HEK293 (cell line): ENCODE data around the gene AQP6.

Experiments
- CTCF ChIA-PET: fragments of 350-600 bp; formaldehyde crosslinking; extraction: SDS; loops from one replicate; lab custom pipeline; 2021; ENCODE audit warnings: antibody characterized with exemption; lab: Yijun Ruan, JAX
- POLR2A ChIA-PET: fragments of 300-600 bp; formaldehyde crosslinking; extraction: SDS; loops from one replicate; lab custom pipeline; 2020; ENCODE audit warnings: antibody characterized with exemption, inconsistent platforms; lab: Yijun Ruan, JAX
- H3K27ac ChIP-seq: fragments of 200-500 bp; sonication (Bioruptor generic); 2 replicates; pipeline ENCODE4 v1.5.1; 2014; ENCODE audit warnings: low read depth, low read length, control low read depth, inconsistent platforms; ENCODE audit errors: extremely low read depth
- H3K36me3 ChIP-seq, 2 experiments: fragments of 200-500 bp in 1 of 2; sonication (Bioruptor generic) in 1 of 2; 1 replicate in 1 of 2; 2 replicates in 1 of 2; pipeline ENCODE4 v1.5.1; 2014 to 2017; ENCODE audit warnings: inconsistent platforms in 2 of 2, low read length in 2 of 2; ENCODE audit not compliant: control insufficient read depth in 2 of 2, insufficient read depth in 1 of 2
- H3K4me1 ChIP-seq: fragments of 200-500 bp; sonication (Bioruptor generic); 2 replicates; pipeline ENCODE4 v1.5.1; 2014; ENCODE audit warnings: mild to moderate bottlenecking, low read length, inconsistent platforms; ENCODE audit not compliant: control insufficient read depth, insufficient read depth
- H3K4me3 ChIP-seq: 2 replicates; pipeline ENCODE4 v1.5.1; 2011; ENCODE audit warnings: low read depth, mild to moderate bottlenecking, control low read depth, low read length, moderate library complexity
- H3K9me3 ChIP-seq: fragments of 200-500 bp; sonication (Bioruptor generic); 2 replicates; pipeline ENCODE4 v1.5.1; 2014; ENCODE audit warnings: low read depth, low read length, inconsistent platforms; ENCODE audit not compliant: control insufficient read depth, insufficient read depth
- ATF2 ChIP-seq: fragments of 450-650 bp; formaldehyde crosslinking; IDR thresholded peaks from 2 replicates; pipeline ENCODE4 v1.5.1; 2016; ENCODE audit warnings: missing biosample characterization, missing genetic modification characterization, low read depth
- ELK4 ChIP-seq: IDR thresholded peaks from 2 replicates; pipeline ENCODE4 v1.6.1; 2011; ENCODE audit warnings: mild to moderate bottlenecking, low read depth, low read length, borderline replicate concordance
- KLF16 ChIP-seq: fragments of 450-650 bp; formaldehyde crosslinking; IDR thresholded peaks from 2 replicates; pipeline ENCODE4 v1.5.1; 2017; ENCODE audit warnings: missing biosample characterization, missing genetic modification characterization
- MEIS1 ChIP-seq: sonication (generic); formaldehyde crosslinking; IDR thresholded peaks from 2 replicates; pipeline ENCODE4 v1.8.1; 2022; ENCODE audit warnings: missing genetic modification reagents, mild to moderate bottlenecking, borderline replicate concordance
- TRIM28 ChIP-seq: IDR thresholded peaks from 2 replicates; pipeline ENCODE4 v1.6.1; 2011; ENCODE audit warnings: low read length, control low read depth, borderline replicate concordance
- ZBTB6 ChIP-seq: fragments of 450-650 bp; formaldehyde crosslinking; IDR thresholded peaks from 2 replicates; pipeline ENCODE4 v1.5.1; 2017; ENCODE audit warnings: missing biosample characterization, missing genetic modification characterization
- ZFHX2 ChIP-seq: fragments of 450-650 bp; formaldehyde crosslinking; conservative IDR thresholded peaks from 2 replicates; pipeline ENCODE4 v1.5.1; 2016; ENCODE audit warnings: missing biosample characterization, missing genetic modification characterization
- ZNF133 ChIP-seq: fragments of 450-650 bp; formaldehyde crosslinking; IDR thresholded peaks from 2 replicates; pipeline ENCODE4 v1.5.1; 2016; ENCODE audit warnings: missing biosample characterization, missing genetic modification characterization
- ZNF16 ChIP-seq: fragments of 450-650 bp; formaldehyde crosslinking; IDR thresholded peaks from 2 replicates; pipeline ENCODE4 v1.5.1; 2016; ENCODE audit warnings: low read depth, missing biosample characterization, missing genetic modification characterization
- ZNF184 ChIP-seq: fragments of 450-650 bp; IDR thresholded peaks from 2 replicates; pipeline ENCODE4 v1.5.1; 2018; ENCODE audit warnings: missing biosample characterization, mild to moderate bottlenecking, missing genetic modification characterization
- ZNF248 ChIP-seq: fragments of 450-650 bp; formaldehyde crosslinking; IDR thresholded peaks from 2 replicates; pipeline ENCODE4 v1.5.1; 2017; ENCODE audit warnings: missing biosample characterization, missing genetic modification characterization
- ZNF311 ChIP-seq: fragments of 450-650 bp; formaldehyde crosslinking; IDR thresholded peaks from 2 replicates; pipeline ENCODE4 v1.5.1; 2017; ENCODE audit warnings: missing biosample characterization, missing genetic modification characterization, borderline replicate concordance
- ZNF426 ChIP-seq: fragments of 450-650 bp; formaldehyde crosslinking; IDR thresholded peaks from 2 replicates; pipeline ENCODE4 v1.5.1; 2017; ENCODE audit warnings: missing biosample characterization, missing genetic modification characterization, mild to moderate bottlenecking, inconsistent platforms, moderate library complexity
- ZNF449 ChIP-seq: fragments of 450-650 bp; formaldehyde crosslinking; IDR thresholded peaks from 2 replicates; pipeline ENCODE4 v1.5.1; 2017; ENCODE audit warnings: missing biosample characterization, mild to moderate bottlenecking, missing genetic modification characterization, moderate library complexity
- ZNF510 ChIP-seq: fragments of 450-650 bp; formaldehyde crosslinking; IDR thresholded peaks from 2 replicates; pipeline ENCODE4 v1.5.1; 2018; ENCODE audit warnings: mild to moderate bottlenecking, missing genetic modification characterization, missing biosample characterization; ENCODE audit not compliant: insufficient replicate concordance
- ZNF530 ChIP-seq: fragments of 450-650 bp; formaldehyde crosslinking; IDR thresholded peaks from 2 replicates; pipeline ENCODE4 v1.5.1; 2016; ENCODE audit warnings: low read depth, missing biosample characterization, missing genetic modification characterization
- ZNF610 ChIP-seq: fragments of 450-650 bp; formaldehyde crosslinking; IDR thresholded peaks from 2 replicates; pipeline ENCODE4 v1.5.1; 2016; ENCODE audit warnings: missing biosample characterization, missing genetic modification characterization, borderline replicate concordance
- ZNF654 ChIP-seq: fragments of 450-650 bp; formaldehyde crosslinking; IDR thresholded peaks from 2 replicates; pipeline ENCODE4 v1.5.1; 2016; ENCODE audit warnings: low read depth, missing biosample characterization, missing genetic modification characterization
- ZNF768 ChIP-seq: fragments of 450-650 bp; formaldehyde crosslinking; IDR thresholded peaks from 2 replicates; pipeline ENCODE4 v1.5.1; 2018; ENCODE audit warnings: missing biosample characterization, mild to moderate bottlenecking, missing genetic modification characterization

Gene AQP6

GRCh38 chr12:49967777-49968250, 4.9 kb upstream of the AQP6 start (continued):
- TF ChIP-seq ELK4 = no peak
- TF ChIP-seq ZNF768 (tag by site-specific recombination) = no peak
- TF ChIP-seq ZNF610 (tag by site-specific recombination) = no peak
- TF ChIP-seq ZNF530 = no peak
- TF ChIP-seq ZNF449 (tag by site-specific recombination) = no peak
- no peak for TF ChIP-seq ZNF184 (tag by site-specific recombination)
- TF ChIP-seq ZNF16 = no peak
- TF ChIP-seq KLF16 (tag by site-specific recombination) = no peak
- TF ChIP-seq MEIS1 (CRISPR knock-in tag) = no peak

- Histone ChIP-seq H3K36me3 (no peaks in the 10 kb centered on the region), H3K4me1 (no peaks in the 10 kb centered on the region), H3K9me3 (no peaks in the 10 kb centered on the region), H3K4me3 (no peak overlapping the region), H3K27ac (no peak overlapping the region)
- ChIA-PET POLR2A (no interaction called here), CTCF (interaction anchor here (0.6 to 7.1 kb wide), 25 partner anchors 9 to 1158 kb away, joined by 3 to 104 read pairs (median 11); partner anchors contain the start of gene COX14)
- TF ChIP-seq ZBTB6 = no peak
- TF ChIP-seq ZNF133 (tag by site-specific recombination) = no peak
- no peak for TF ChIP-seq ZNF510
- no peak for TF ChIP-seq ATF2 (tag by site-specific recombination)
- TF ChIP-seq ZNF426 = no peak
- TF ChIP-seq ZNF654 = no peak
- TF ChIP-seq ZNF248 = no peak
- no peak for TF ChIP-seq TRIM28
These were observed 4.3 kb upstream of the AQP6 start for GRCh38 chr12:49968471-49968870.

GRCh38 chr12:49969027-49969426, 3.7 kb upstream of the AQP6 start:
- CTCF ChIA-PET = interaction anchor here (0.5 to 7.1 kb wide), 15 partner anchors 10 to 348 kb away, joined by 3 to 104 read pairs (median 9); no protein-coding TSS in a partner anchor
- POLR2A ChIA-PET = no interaction called here
- Histone ChIP-seq H3K27ac (no peak overlapping the region), H3K4me3 (no peak overlapping the region), H3K9me3 (no peaks in the 10 kb centered on the region), H3K36me3 (no peaks in the 10 kb centered on the region), H3K4me1 (no peaks in the 10 kb centered on the region)
- peak; percentile 27; the same call in 1 of the 2 replicates for TF ChIP-seq ZFHX2 (tag by site-specific recombination)
- no peak for TF ChIP-seq ZNF311 (tag by site-specific recombination)
